B cell (primary cell): ENCODE measurements around the gene TUBA8. TPM values are rescaled to one million over a fixed set of nuclear protein-coding genes. Genes with fewer than 3 reads are reported as not detected.
"Not testable (repeated sequence)": the region's sequence is repeated elsewhere in the genome, so short reads cannot be mapped to it uniquely, and the experiment has no call there.

Experiments used
- ATAC-seq: fragments of 200-7000 bp; cut with Tn5 transposase; one replicate; pipeline ENCODE4 v1.10.0; 2021; ENCODE audit warnings: low read depth, mild to moderate bottlenecking, moderate number of reproducible peaks, moderate library complexity
- CTCF ChIA-PET: fragments of 350-600 bp; sonication (Branson Sonifier 250); formaldehyde crosslinking; loops from one replicate; lab custom pipeline; 2021; ENCODE audit warnings: antibody characterized with exemption, inconsistent platforms; lab: Charles Lee
- POLR2A ChIA-PET: fragments of 350-600 bp; sonication (Branson Sonifier 250); formaldehyde crosslinking; loops from one replicate; lab custom pipeline; 2021; ENCODE audit warnings: antibody characterized with exemption; lab: Charles Lee
- DNase-seq: peaks from one replicate; pipeline ENCODE4 v3.0.0; 2013
- H2AFZ ChIP-seq: 2 replicates; pipeline ENCODE4 v1.6.1; 2012; ENCODE audit warnings: mild to moderate bottlenecking, low read depth, low read length; ENCODE audit not compliant: insufficient read depth, poor library complexity, severe bottlenecking
- H3K27ac ChIP-seq, 2 donors: 1 replicate in 1 of 2; 2 replicates in 1 of 2; pipeline ENCODE4 v1.5.1; 2012 to 2013; ENCODE audit warnings: low read length in 2 of 2, mild to moderate bottlenecking in 2 of 2, moderate library complexity in 1 of 2
- H3K27me3 ChIP-seq, 4 experiments: fragments of 200-600 bp in 1 of 4; sonication (generic) in 1 of 4; replicated peaks in 1 of 4; 1 replicate in 2 of 4; 2 replicates in 2 of 4; pipeline versions ENCODE4 v1.6.1 to v1.7.0; 2013 to 2016; ENCODE audit warnings: low read length in 3 of 4, mild to moderate bottlenecking in 2 of 4, mixed read lengths in 1 of 4, moderate library complexity in 1 of 4; ENCODE audit not compliant: insufficient read depth in 4 of 4, control insufficient read depth in 3 of 4; ENCODE audit errors: control extremely low read depth in 1 of 4
- H3K36me3 ChIP-seq, 2 experiments: replicated peaks in 1 of 2; 1 replicate in 1 of 2; 2 replicates in 1 of 2; pipeline versions ENCODE4 v1.6.1 to v1.7.1; 2013; ENCODE audit warnings: low read length in 1 of 2; ENCODE audit not compliant: insufficient read depth in 2 of 2, control insufficient read depth in 1 of 2; ENCODE audit errors: control extremely low read depth in 1 of 2, extremely low read depth in 1 of 2
- H3K4me1 ChIP-seq, 2 donors: fragments of 200-600 bp in 1 of 2; sonication (generic) in 1 of 2; 1 replicate in 1 of 2; 2 replicates in 1 of 2; pipeline versions ENCODE4 v1.5.1 to v1.6.1; 2013 to 2017; ENCODE audit warnings: low read length in 2 of 2; ENCODE audit not compliant: control insufficient read depth in 2 of 2, insufficient read depth in 2 of 2
- H3K4me2 ChIP-seq: replicated peaks from 2 replicates; pipeline ENCODE3; 2012; ENCODE audit warnings: mild to moderate bottlenecking, low read depth, low read length; ENCODE audit not compliant: poor library complexity, severe bottlenecking
- H3K4me3 ChIP-seq, 5 experiments: fragments of 200-600 bp in 1 of 5; sonication (generic) in 1 of 5; 1 replicate in 3 of 5; 2 replicates in 2 of 5; pipeline versions ENCODE4 v1.5.1 to v1.7.0; 2011 to 2016; ENCODE audit warnings: low read length in 4 of 5, mild to moderate bottlenecking in 4 of 5, low read depth in 2 of 5, control low read depth in 1 of 5, moderate library complexity in 1 of 5; ENCODE audit not compliant: insufficient read depth in 1 of 5; ENCODE audit errors: control extremely low read depth in 1 of 5, extremely low read depth in 1 of 5
- H3K79me2 ChIP-seq: fragments of 200-600 bp; sonication (generic); one replicate; pipeline ENCODE4 v1.6.0; 2016; ENCODE audit warnings: low read length; ENCODE audit not compliant: control insufficient read depth, insufficient read depth
- H3K9ac ChIP-seq: fragments of 200-600 bp; sonication (generic); 2 replicates; pipeline ENCODE4 v1.6.1; 2017; ENCODE audit warnings: mild to moderate bottlenecking, low read length, moderate library complexity
- H3K9me3 ChIP-seq, 3 donors: one replicate each; pipeline versions ENCODE4 v1.6.1 to v1.7.1; 2013; ENCODE audit warnings: low read length in 2 of 3; ENCODE audit not compliant: control insufficient read depth in 2 of 3, insufficient read depth in 1 of 3; ENCODE audit errors: control extremely low read depth in 1 of 3
- H4K20me1 ChIP-seq: 2 replicates; pipeline ENCODE4 v1.6.0; 2012; ENCODE audit warnings: mild to moderate bottlenecking, low read length; ENCODE audit not compliant: insufficient read depth, control insufficient read depth, poor library complexity, severe bottlenecking
- H3K27ac Mint-ChIP-seq: one replicate; pipeline ENCODE4 v1.8.0; 2021; ENCODE audit warnings: mixed read lengths
- H3K27me3 Mint-ChIP-seq: one replicate; pipeline ENCODE4 v1.8.0; 2021; ENCODE audit warnings: mixed read lengths
- H3K4me1 Mint-ChIP-seq: one replicate; pipeline ENCODE4 v1.8.0; 2021; ENCODE audit warnings: mixed read lengths
- H3K4me3 Mint-ChIP-seq: one replicate; pipeline ENCODE4 v1.8.0; 2021; ENCODE audit warnings: mixed read lengths
- H3K9me3 Mint-ChIP-seq: one replicate; pipeline ENCODE4 v1.8.0; 2022; ENCODE audit warnings: mixed read lengths; ENCODE audit not compliant: insufficient read depth
- WGBS: methylation state at CpG from one replicate; pipeline ENCODE4 v1.1.5; 2013; ENCODE audit warnings: missing lambda C conversion rate; ENCODE audit not compliant: insufficient coverage; 5-methylcytosine and 5-hydroxymethylcytosine counted together
- intact Hi-C: fragments of 100-400 bp; cut with micrococcal nuclease; formaldehyde crosslinking; loops from one replicate; pipeline ENCODE4 v1.10.0; 2022
- polyA plus RNA-seq: library from polyadenylated mRNA; depleted of rRNA; stranded (reverse); fragments of >200 nt; gene quantifications from 2 replicates; pipeline ENCODE4 v1.2.3, GENCODE V29; 2012
- small RNA-seq: library from RNA; depleted of rRNA; stranded (forward); fragments of <200 nt; gene quantifications from one replicate; pipeline ENCODE3, GENCODE V24; 2012; ENCODE audit warnings: low replicate concordance, low read depth; ENCODE audit not compliant: insufficient read length
- total RNA-seq, 2 donors: library from RNA; stranded (reverse); fragments of 120-200 nt in 1 of 2; gene quantifications; 1 replicate in 1 of 2; 2 replicates in 1 of 2; pipeline versions ENCODE4 v1.2.3 to v1.2.4, GENCODE V29; 2013 to 2022

TUBA8 gene
- total and polyA plus RNA-seq, 2 donors (not counting 1 experiment from before 2014, with no cell fraction given) = 1.8 to 3.4 TPM

DNA sequence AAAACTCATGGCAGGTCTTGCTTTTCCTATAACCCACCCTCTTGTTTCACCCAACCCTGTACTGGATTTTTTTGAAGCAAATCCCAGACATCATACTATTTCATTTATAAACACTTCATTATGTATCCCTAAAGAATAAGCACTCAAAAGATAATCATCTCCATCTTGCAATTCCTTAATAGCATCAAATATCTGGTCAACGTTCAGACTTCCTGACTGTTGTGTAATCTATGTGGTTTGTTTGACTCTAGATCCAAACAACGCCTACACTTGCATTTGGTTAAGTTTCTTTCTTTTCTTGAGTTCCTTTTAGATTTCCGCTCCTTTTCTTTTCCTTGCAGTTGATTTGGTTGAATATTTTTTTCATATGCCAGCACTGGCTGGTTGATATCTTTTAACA lies 61.6 kb downstream of the TUBA8 start:
- not testable (repeated sequence) for H3K79me2 ChIP-seq

DNA sequence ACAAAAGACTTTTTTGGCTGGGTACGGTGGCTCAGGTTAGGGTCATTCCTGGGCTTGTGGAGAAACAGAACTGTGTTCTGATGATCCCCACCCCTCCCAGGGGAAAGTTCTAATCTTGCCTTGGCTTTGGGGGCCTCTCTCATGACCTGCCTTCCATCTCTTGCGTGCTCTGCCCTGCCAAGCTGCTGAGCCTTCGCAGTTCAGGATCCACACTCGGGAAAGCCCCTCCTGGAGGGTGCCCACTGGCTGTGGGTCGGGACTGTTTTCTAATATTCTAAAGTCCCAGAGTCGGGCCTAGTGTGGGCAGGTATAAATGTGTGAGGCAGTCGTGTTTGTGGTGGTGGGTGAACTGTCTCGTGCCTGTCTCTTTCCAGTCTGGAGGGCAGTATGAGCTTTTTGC lies 62.2 kb downstream of the TUBA8 start:
- H3K4me1 ChIP-seq, H3K27me3 Mint-ChIP-seq, ATAC-seq, intact Hi-C loops, H3K27ac Mint-ChIP-seq, H3K9me3 ChIP-seq, H3K9ac ChIP-seq, H3K79me2 ChIP-seq, H3K27ac ChIP-seq, H3K36me3 ChIP-seq, CTCF ChIA-PET, H2AFZ ChIP-seq, H4K20me1 ChIP-seq, H3K27me3 ChIP-seq, DNase-seq, H3K4me3 Mint-ChIP-seq, POLR2A ChIA-PET, H3K4me2 ChIP-seq, H3K4me3 ChIP-seq, H3K4me1 Mint-ChIP-seq, H3K9me3 Mint-ChIP-seq: not testable (repeated sequence)
- WGBS = 100% methylated on average over 2 of the region's 8 CpGs

More for the DNA sequence above, 61.6 kb downstream of the TUBA8 start:
- H3K4me1 Mint-ChIP-seq, H3K9me3 Mint-ChIP-seq, H4K20me1 ChIP-seq, H3K4me3 Mint-ChIP-seq, H3K4me1 ChIP-seq, H3K9ac ChIP-seq, H3K9me3 ChIP-seq, H3K27ac Mint-ChIP-seq, H3K36me3 ChIP-seq, H2AFZ ChIP-seq, H3K27me3 ChIP-seq, H3K4me3 ChIP-seq, POLR2A ChIA-PET, DNase-seq, H3K27me3 Mint-ChIP-seq, CTCF ChIA-PET, H3K4me2 ChIP-seq, ATAC-seq, H3K27ac ChIP-seq, intact Hi-C loops: not testable (repeated sequence)
- WGBS = no CpG with 5 or more reads among the region's 3 CpGs

DNA sequence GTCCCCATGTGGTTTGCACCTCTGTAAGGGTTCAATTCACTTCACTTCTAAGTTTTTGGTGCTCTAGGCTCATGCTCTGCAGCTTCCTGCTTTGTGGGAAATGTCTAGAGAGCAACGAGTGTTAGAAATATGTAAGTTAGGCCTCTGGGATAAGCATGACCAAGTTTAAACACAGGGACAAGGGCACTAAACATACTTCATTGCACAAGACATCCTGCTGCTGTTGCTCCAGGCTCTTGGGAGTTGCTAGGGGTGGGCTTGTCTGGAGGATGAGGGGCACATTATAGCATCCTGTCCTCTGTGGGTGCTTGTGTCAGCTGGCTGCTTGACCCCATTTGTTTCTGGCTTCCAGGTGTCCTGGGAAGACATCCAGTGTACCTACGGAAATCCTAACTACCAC lies 62.8 kb downstream of the TUBA8 start:
- DNase-seq, H3K9me3 Mint-ChIP-seq: not testable (repeated sequence)

More for the DNA sequence above, 62.8 kb downstream of the TUBA8 start:
- H2AFZ ChIP-seq, H3K79me2 ChIP-seq, H3K36me3 ChIP-seq, H3K9ac ChIP-seq, H3K4me1 Mint-ChIP-seq, H3K4me2 ChIP-seq, H3K27me3 ChIP-seq, H3K4me3 Mint-ChIP-seq, H3K4me3 ChIP-seq, H3K4me1 ChIP-seq, CTCF ChIA-PET, ATAC-seq, H3K27ac ChIP-seq, intact Hi-C loops, H4K20me1 ChIP-seq, H3K27me3 Mint-ChIP-seq, POLR2A ChIA-PET, H3K9me3 ChIP-seq, H3K27ac Mint-ChIP-seq: not testable (repeated sequence)
- WGBS = no CpG with 5 or more reads among the region's 2 CpGs

Small RNA genes within 50 kb of the gene (small RNA-seq; reads per million reads assigned to genes)
- not detected for gene AC016027.5

Other genes starting within 250 kb of the TUBA8 start
- gene MICAL3, start 86.2 kb upstream of the TUBA8 start, total RNA-seq = 253 and 261 TPM in 2 replicates
- gene MICAL3, start 86.2 kb upstream of the TUBA8 start, polyA plus RNA-seq = 50.5 and 53.7 TPM in 2 replicates
- gene PEX26, start 32.8 kb upstream of the TUBA8 start, total RNA-seq = 33.4 and 35.4 TPM in 2 replicates
- 9.4 and 10.9 TPM in 2 replicates for gene PEX26, start 32.8 kb upstream of the TUBA8 start, polyA plus RNA-seq
- gene USP18, start 39.4 kb downstream of the TUBA8 start, total RNA-seq = 1.0 and 1.2 TPM in 2 replicates
- gene USP18, start 39.4 kb downstream of the TUBA8 start, polyA plus RNA-seq = 2.4 and 4.3 TPM in 2 replicates